ENCODE results near the gene PTPN7.

GRCh38 chr1:202160377-202160940, at the start of gene PTPN7:
- TF ChIP-seq CBX2 (IDR thresholded peaks at IDR 0.05; ENCODE audit: borderline replicate concordance, low read depth) (no peak), ELK1 (IDR thresholded peaks at IDR 0.05; ENCODE audit: low read depth, low read length) (no peak), CTCF (IDR thresholded peaks at IDR 0.05) (no peak), MAZ (IDR thresholded peaks at IDR 0.05; ENCODE audit: borderline replicate concordance, low read depth, low read length) (no peak), BHLHE40 (IDR thresholded peaks at IDR 0.05; ENCODE audit: low read depth, low read length) (no peak), EP300 (IDR thresholded peaks at IDR 0.05) (no peak)
